Stomach (tissue), 9 donors: ENCODE data around the gene P3H3. TPM values are rescaled to one million over a fixed set of nuclear protein-coding genes. Genes with fewer than 3 reads are reported as not detected.

ENCODE experiments used
- DNase-seq, 2 donors: peaks; one replicate each; pipeline versions ENCODE4 v3.0.0 to v3.0.0-alpha.2; 2013 to 2019
- H3K27ac ChIP-seq, 5 donors: fragments of 200-600 bp in 4 of 5; sonication (generic) in 4 of 5; one replicate each; pipeline ENCODE4 v1.5.1; 2013 to 2019; ENCODE audit warnings: mild to moderate bottlenecking in 1 of 5, moderate library complexity in 1 of 5
- H3K27me3 ChIP-seq, 3 donors: fragments of 200-600 bp; sonication (generic); one replicate each; pipeline ENCODE4 v1.5.1; 2017 to 2019; ENCODE audit warnings: mixed run types in 1 of 3
- H3K36me3 ChIP-seq, 4 donors: fragments of 200-600 bp; sonication (generic); 1 replicate in 3 of 4; 2 replicates in 1 of 4; pipeline ENCODE4 v1.5.1; 2016 to 2019
- H3K4me1 ChIP-seq, 4 donors: fragments of 200-600 bp; sonication (generic); one replicate each; pipeline ENCODE4 v1.5.1; 2016 to 2019
- H3K4me3 ChIP-seq, 4 donors: fragments of 200-600 bp; sonication (generic) in 3 of 4; one replicate each; pipeline ENCODE4 v1.5.1; 2016 to 2019; ENCODE audit warnings: mild to moderate bottlenecking in 1 of 4
- H3K9me3 ChIP-seq, 4 donors: fragments of 200-600 bp; sonication (generic); one replicate each; pipeline ENCODE4 v1.5.1; 2016 to 2019
- EP300 ChIP-seq: sonication (generic); formaldehyde crosslinking; IDR thresholded peaks from one replicate; pipeline ENCODE4 v1.6.1; 2017; ENCODE audit warnings: antibody characterized with exemption
- POLR2A ChIP-seq, 4 donors: fragments of 450-650 bp; IDR thresholded peaks; one replicate each; pipeline ENCODE4 v1.6.1; 2016; ENCODE audit warnings: antibody characterized with exemption in 4 of 4, control low read depth in 2 of 4, mild to moderate bottlenecking in 1 of 4, moderate library complexity in 1 of 4
- POLR2AphosphoS5 ChIP-seq, 3 donors: sonication (generic); formaldehyde crosslinking; IDR thresholded peaks; one replicate each; pipeline ENCODE4 v1.6.1; 2016; ENCODE audit warnings: antibody characterized with exemption in 3 of 3
- WGBS, 5 donors: extraction: QIAGEN DNeasy Blood & Tissue Kit in 3 of 5; methylation state at CpG; one replicate each; pipeline versions ENCODE4 v1.1.5 to v1.1.7; 2013 to 2018; 5-methylcytosine and 5-hydroxymethylcytosine counted together
- intact Hi-C: fragments of 100-400 bp; cut with DNase I; formaldehyde crosslinking; loops from one replicate; pipeline ENCODE4 v1.15.1; 2023; ENCODE audit warnings: low total_unique reads
- polyA plus RNA-seq, 3 donors: library from polyadenylated mRNA; stranded (reverse); fragments of 200-250 nt; gene quantifications; one replicate each; pipeline ENCODE4 v1.2.3, GENCODE V29; 2013
- total RNA-seq, 5 donors: library from RNA; depleted of rRNA; stranded (reverse); fragments of >200 nt; gene quantifications; one replicate each; pipeline versions ENCODE4 v1.1.0 to v1.2.3, GENCODE V29; 2014 to 2016
- TF ChIP-seq, protein P1 (sequence below), 7 experiments: fragments of 450-650 bp in 4 of 7; fragments of 200-600 bp in 3 of 7; sonication (generic) in 3 of 7; IDR thresholded peaks; one replicate each; pipeline ENCODE4 v1.5.1; 2016 to 2019; ENCODE audit warnings: antibody characterized with exemption in 7 of 7, control low read depth in 2 of 7, mild to moderate bottlenecking in 1 of 7
- donor health status: healthy with polysubstance abuse.
- donor health status: Bipolar disorder and iron deficiency.
- donor health status: healthy.

Gene P3H3
- total and polyA plus RNA-seq, 8 donors, result 7.0 to 41.1 (median 15.6) TPM

- H3K4me1 ChIP-seq, result no peaks in the 10 kb centered on the region
- intact Hi-C loops, result no loop called here
- H3K27ac ChIP-seq, result no peak overlapping the region
- peaks cover 0 to 4% (median 0%) of the 10 kb centered on the region in 4 donors for H3K36me3 ChIP-seq
- DNase-seq, result no peak
- 43 to 75% (median 57%) methylated on average over 1 of the region's 1 CpG for WGBS, 5 donors
- TF ChIP-seq EP300 (no peak), POLR2AphosphoS5 (IDR thresholded peaks at IDR 0.05) (no peak), POLR2A (IDR thresholded peaks at IDR 0.05) (no peak)
- TF ChIP-seq, protein P1, sequence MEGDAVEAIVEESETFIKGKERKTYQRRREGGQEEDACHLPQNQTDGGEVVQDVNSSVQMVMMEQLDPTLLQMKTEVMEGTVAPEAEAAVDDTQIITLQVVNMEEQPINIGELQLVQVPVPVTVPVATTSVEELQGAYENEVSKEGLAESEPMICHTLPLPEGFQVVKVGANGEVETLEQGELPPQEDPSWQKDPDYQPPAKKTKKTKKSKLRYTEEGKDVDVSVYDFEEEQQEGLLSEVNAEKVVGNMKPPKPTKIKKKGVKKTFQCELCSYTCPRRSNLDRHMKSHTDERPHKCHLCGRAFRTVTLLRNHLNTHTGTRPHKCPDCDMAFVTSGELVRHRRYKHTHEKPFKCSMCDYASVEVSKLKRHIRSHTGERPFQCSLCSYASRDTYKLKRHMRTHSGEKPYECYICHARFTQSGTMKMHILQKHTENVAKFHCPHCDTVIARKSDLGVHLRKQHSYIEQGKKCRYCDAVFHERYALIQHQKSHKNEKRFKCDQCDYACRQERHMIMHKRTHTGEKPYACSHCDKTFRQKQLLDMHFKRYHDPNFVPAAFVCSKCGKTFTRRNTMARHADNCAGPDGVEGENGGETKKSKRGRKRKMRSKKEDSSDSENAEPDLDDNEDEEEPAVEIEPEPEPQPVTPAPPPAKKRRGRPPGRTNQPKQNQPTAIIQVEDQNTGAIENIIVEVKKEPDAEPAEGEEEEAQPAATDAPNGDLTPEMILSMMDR (IDR thresholded peaks at IDR 0.05), result no peak
- H3K9me3 ChIP-seq, result no peaks in the 10 kb centered on the region
- H3K4me3 ChIP-seq, result no peak overlapping the region
- H3K27me3 ChIP-seq, result peaks cover 0 to 11% (median 0%) of the 10 kb centered on the region in 3 donors
Observed at GRCh38 chr12:6810758-6811157, 17.4 kb upstream of the P3H3 start.

DNA sequence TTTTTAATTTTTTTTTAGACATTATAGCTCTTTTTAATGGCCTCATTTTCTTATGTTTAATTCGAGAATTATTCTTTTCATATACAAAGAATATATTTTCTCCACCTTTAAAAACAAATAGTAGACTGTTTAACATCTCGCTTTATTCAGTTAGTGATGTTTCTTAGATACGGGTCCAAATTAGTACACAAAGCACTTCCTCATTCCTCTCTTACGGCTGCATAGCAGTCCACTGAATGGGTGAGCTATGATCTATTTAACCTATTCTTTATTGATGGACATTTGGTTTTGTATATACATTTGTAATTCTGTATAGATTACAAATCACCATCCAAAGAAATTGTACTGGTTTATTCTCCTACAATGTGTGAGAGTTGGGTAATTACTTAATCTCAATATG is 14.8 kb upstream of the P3H3 start:
- WGBS, 5 donors, result 25 to 39% (median 34%) methylated on average over 4 of the region's 4 CpGs
- peaks cover 0 to 4% (median 0%) of the 10 kb centered on the region in 4 donors for H3K36me3 ChIP-seq
- intact Hi-C loops, result no loop called here

DNA sequence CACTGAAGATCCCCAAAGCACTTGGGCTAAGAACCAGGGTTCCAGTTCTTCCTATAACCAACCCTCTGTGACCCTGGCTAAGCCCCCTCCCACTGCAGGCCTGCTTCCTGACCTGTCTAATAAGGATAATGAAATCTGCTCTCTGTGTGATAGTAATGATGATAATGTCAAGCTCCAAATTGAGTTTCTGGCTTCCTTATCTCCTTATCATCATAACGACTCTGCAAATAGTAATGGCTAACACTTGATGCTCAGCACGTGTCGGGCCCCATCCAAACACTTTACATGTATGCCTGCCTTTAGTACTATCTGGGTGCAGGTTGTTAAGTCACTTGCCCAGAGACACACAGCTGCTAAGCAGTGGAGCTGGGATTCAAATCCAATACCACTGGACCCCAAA is 11.6 kb upstream of the P3H3 start:
- H3K27ac ChIP-seq, result no peak overlapping the region
- no peaks in the 10 kb centered on the region for H3K9me3 ChIP-seq
- no peak for TF ChIP-seq POLR2AphosphoS5 (IDR thresholded peaks at IDR 0.05)
- no peak for TF ChIP-seq POLR2A (IDR thresholded peaks at IDR 0.05)
- TF ChIP-seq, protein P1 (IDR thresholded peaks at IDR 0.05), result no peak
- no peak for TF ChIP-seq EP300
- peaks cover 0 to 30% (median 4%) of the 10 kb centered on the region in 3 donors for H3K27me3 ChIP-seq
- H3K4me1 ChIP-seq, result peaks cover 5 to 9% (median 8%) of the 10 kb centered on the region in 4 donors
- 23 to 49% (median 41%) methylated on average over 3 of the region's 3 CpGs for WGBS, 5 donors
- no peak for DNase-seq
- no peak overlapping the region for H3K4me3 ChIP-seq
- H3K36me3 ChIP-seq, result peaks cover 0 to 4% (median 0%) of the 10 kb centered on the region in 4 donors
- intact Hi-C loops, result no loop called here

More for the DNA sequence above, 14.8 kb upstream of the P3H3 start:
- Histone ChIP-seq H3K9me3 (no peaks in the 10 kb centered on the region), H3K4me1 (no peaks in the 10 kb centered on the region), H3K4me3 (no peak overlapping the region), H3K27ac (no peak overlapping the region), H3K27me3 (peaks cover 0 to 11% (median 0%) of the 10 kb centered on the region in 3 donors)
- no peak for DNase-seq
- no peak for TF ChIP-seq EP300
- TF ChIP-seq, protein P1 (IDR thresholded peaks at IDR 0.05), result no peak
- no peak for TF ChIP-seq POLR2A (IDR thresholded peaks at IDR 0.05)
- no peak for TF ChIP-seq POLR2AphosphoS5 (IDR thresholded peaks at IDR 0.05)

DNA sequence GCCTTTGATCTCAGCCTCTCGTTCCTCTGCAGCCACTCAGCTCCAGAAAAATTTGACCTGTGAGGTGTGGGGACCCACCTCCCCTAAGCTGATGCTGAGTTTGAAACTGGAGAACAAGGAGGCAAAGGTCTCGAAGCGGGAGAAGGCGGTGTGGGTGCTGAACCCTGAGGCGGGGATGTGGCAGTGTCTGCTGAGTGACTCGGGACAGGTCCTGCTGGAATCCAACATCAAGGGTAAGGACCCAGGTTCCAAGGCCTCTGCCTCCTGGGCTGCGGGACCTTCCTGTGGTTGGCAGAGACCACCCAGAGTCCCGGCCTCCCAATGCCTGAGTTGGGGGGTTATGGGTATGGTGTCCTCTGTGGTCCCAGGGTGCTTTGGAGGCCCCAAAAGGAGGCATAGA is 11.1 kb upstream of the P3H3 start:
- WGBS, 5 donors, result 60 to 81% (median 69%) methylated on average over 7 to 8 of the region's 8 CpGs
- Histone ChIP-seq H3K27me3 (peaks cover 0 to 35% (median 9%) of the 10 kb centered on the region in 3 donors), H3K27ac (no peak overlapping the region), H3K4me1 (peaks cover 10 to 14% (median 13%) of the 10 kb centered on the region in 4 donors), H3K4me3 (no peak overlapping the region), H3K36me3 (peaks cover 0 to 4% (median 0%) of the 10 kb centered on the region in 4 donors), H3K9me3 (no peaks in the 10 kb centered on the region)
- TF ChIP-seq, protein P1 (IDR thresholded peaks at IDR 0.05), result no peak
- no peak for TF ChIP-seq EP300
- TF ChIP-seq POLR2A (IDR thresholded peaks at IDR 0.05), result no peak
- TF ChIP-seq POLR2AphosphoS5 (IDR thresholded peaks at IDR 0.05), result no peak
- DNase-seq, result no peak
- intact Hi-C loops, result no loop called here
